AG04449 (cell line): Measurements from ENCODE around the gene CCDC171.
"Not testable (repeated sequence)": the region's sequence is repeated elsewhere in the genome, so short reads cannot be mapped to it uniquely, and the experiment has no call there.

Experiments
- CTCF ChIA-PET: fragments of 350-600 bp; formaldehyde crosslinking; extraction: SDS; loops from one replicate; lab custom pipeline; 2021; ENCODE audit warnings: antibody characterized with exemption; lab: Yijun Ruan, JAX
- POLR2A ChIA-PET: fragments of 400-600, 350-600 bp; formaldehyde crosslinking; extraction: SDS; loops from one replicate; lab custom pipeline; 2020; ENCODE audit warnings: antibody characterized with exemption, inconsistent platforms; lab: Yijun Ruan, JAX
- DNase-seq: peaks from one replicate; pipeline ENCODE4 v3.0.0-alpha.2; 2010; ENCODE audit warnings: low read depth, low spot score
- H3K4me3 ChIP-seq: 2 replicates; pipeline ENCODE4 v1.5.1; 2011; ENCODE audit warnings: low read depth, mild to moderate bottlenecking, control low read depth, low read length
- TF ChIP-seq, protein P1 (sequence below): IDR thresholded peaks from one replicate; pipeline ENCODE4 v1.5.1; 2011; ENCODE audit warnings: mild to moderate bottlenecking, moderate library complexity, low read length, control low read depth, inconsistent platforms; ENCODE audit not compliant: insufficient read depth; ENCODE audit errors: missing control alignments

The CCDC171 gene

GRCh38 chr9:15578714-15579113, 25.9 kb downstream of the CCDC171 start:
- TF ChIP-seq, protein P1, sequence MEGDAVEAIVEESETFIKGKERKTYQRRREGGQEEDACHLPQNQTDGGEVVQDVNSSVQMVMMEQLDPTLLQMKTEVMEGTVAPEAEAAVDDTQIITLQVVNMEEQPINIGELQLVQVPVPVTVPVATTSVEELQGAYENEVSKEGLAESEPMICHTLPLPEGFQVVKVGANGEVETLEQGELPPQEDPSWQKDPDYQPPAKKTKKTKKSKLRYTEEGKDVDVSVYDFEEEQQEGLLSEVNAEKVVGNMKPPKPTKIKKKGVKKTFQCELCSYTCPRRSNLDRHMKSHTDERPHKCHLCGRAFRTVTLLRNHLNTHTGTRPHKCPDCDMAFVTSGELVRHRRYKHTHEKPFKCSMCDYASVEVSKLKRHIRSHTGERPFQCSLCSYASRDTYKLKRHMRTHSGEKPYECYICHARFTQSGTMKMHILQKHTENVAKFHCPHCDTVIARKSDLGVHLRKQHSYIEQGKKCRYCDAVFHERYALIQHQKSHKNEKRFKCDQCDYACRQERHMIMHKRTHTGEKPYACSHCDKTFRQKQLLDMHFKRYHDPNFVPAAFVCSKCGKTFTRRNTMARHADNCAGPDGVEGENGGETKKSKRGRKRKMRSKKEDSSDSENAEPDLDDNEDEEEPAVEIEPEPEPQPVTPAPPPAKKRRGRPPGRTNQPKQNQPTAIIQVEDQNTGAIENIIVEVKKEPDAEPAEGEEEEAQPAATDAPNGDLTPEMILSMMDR, result no peak
- POLR2A ChIA-PET, result no interaction called here
- no peak for DNase-seq
- no peak overlapping the region for H3K4me3 ChIP-seq
- CTCF ChIA-PET, result no interaction called here

- H3K4me3 ChIP-seq, result no peak overlapping the region
- TF ChIP-seq, protein P1, result no peak
- DNase-seq, result no peak
- CTCF ChIA-PET, result no interaction called here
- POLR2A ChIA-PET, result no interaction called here
These were observed 31.5 kb downstream of the CCDC171 start for GRCh38 chr9:15584379-15584778.

DNA sequence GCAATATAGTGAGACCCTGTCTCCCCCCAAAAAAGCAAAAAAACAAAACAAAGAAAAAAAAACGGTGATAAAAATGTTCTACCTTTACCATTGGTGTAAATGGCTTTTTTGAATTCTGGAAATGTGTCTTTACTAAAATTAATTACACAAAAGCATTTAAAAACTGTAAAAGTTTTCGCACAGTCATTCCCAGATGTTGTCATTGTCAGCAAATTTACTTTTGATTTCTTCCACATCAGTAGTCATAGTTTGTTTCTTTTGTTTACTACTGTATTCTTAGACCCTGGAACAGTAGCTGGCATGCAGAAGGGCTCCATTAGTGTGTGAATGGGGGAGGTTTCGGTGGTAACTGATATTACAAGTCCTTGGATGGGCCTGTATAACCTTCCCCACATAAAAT, 39.5 kb downstream of the CCDC171 start:
- TF ChIP-seq, protein P1, result no peak
- ChIA-PET CTCF (interaction anchor here (1.0 kb wide), 2 partner anchors 12 to 22 kb away, joined by 4 to 5 read pairs; no protein-coding TSS in a partner anchor), POLR2A (no interaction called here)
- DNase-seq, result no peak
- H3K4me3 ChIP-seq, result no peak overlapping the region

DNA sequence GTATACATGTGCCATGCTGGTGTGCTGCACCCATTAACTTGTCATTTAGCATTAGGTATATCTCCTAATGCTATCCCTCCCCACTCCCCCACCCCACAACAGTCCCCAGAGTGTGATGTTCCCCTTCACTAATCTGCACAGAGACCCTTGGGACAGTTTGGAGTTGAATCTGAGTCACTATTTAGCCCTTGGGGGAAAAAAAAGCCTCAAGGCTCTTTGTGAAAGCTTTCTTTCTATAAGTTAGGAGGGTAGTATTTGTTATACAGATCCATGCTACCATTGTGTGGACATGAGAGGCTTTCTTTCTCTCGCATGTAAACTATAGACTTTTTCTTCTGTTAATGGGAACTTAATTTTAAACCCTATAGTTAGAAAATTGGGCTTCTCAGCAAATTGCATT, 40.1 kb downstream of the CCDC171 start:
- H3K4me3 ChIP-seq, DNase-seq, POLR2A ChIA-PET, CTCF ChIA-PET: not testable (repeated sequence)

DNA sequence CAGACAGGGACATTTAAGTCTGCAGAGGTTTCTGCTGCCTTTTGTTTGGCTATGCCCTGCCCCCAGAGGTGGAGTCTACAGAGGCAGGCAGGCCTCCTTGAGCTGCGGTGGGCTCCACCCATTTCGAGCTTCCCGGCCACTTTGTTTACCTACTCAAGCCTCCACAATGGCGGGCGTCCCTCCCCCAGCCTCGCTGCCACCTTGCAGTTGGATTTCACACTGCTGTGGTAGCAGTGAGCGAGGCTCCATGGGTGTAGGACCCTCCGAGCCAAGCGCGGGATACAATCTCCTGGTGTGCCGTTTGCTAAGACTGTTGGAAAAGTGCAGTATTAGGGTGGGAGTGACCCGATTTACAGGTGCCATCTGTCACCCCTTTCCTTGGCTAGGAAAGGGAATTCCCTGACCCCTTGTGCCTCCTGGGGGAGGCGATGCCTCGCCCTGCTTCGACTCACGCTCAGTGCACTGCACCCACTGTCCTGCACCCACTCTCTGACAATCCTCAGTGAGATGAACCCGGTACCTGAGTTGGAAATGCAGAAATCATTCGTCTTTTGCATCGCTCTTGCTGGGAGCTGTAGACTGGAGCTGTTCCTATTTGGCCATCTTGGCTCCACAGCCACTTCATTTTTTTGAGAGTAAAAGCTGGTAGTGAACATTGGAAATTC, 48.0 kb downstream of the CCDC171 start:
- H3K4me3 ChIP-seq, CTCF ChIA-PET, POLR2A ChIA-PET, DNase-seq: not testable (repeated sequence)

- DNase-seq, result no peak
- TF ChIP-seq, protein P1, result no peak
- POLR2A ChIA-PET, result no interaction called here
- CTCF ChIA-PET, result interaction anchor here (0.7 to 2.9 kb wide), 25 partner anchors 8 to 502 kb away, joined by 3 to 22 read pairs (median 5); partner anchors contain the start of genes CCDC171, PSIP1 and SNAPC3
- no peak overlapping the region for H3K4me3 ChIP-seq
These were observed 54.0 kb downstream of the CCDC171 start for GRCh38 chr9:15606643-15607472.

DNA sequence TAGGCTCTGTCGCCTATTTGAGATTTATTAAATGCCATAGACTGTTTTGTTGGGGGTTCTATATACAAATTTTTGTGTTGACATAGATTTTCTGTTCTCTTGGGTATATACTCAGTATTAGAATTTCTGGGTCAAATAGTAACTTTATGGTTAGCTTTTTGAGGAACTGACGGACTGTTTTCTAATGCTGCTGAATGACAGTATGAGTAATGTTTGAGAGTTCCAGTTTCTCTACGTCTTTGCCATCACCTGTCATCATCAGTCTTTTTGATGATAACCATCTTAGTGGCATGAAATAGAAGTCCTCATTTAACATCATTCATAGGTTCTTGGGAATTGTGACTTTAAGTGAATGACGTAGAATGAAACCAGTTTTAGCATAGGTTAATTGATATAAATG, 60.1 kb downstream of the CCDC171 start:
- no peak overlapping the region for H3K4me3 ChIP-seq
- no peak for DNase-seq
- CTCF ChIA-PET, result no interaction called here
- TF ChIP-seq, protein P1, result no peak
- POLR2A ChIA-PET, result no interaction called here
